ENCODE data around the gene MED1. TPM values are rescaled to one million over a fixed set of nuclear protein-coding genes. Genes with fewer than 3 reads are reported as not detected.

MED1 gene
- total RNA-seq, 1 experiment from 2014 or later = 41.4 TPM

- H3K36me3 ChIP-seq (ENCODE audit: control insufficient read depth, insufficient read depth, low read length) = peaks cover 9% of the 10 kb centered on the region
- ChIA-PET POLR2A (no interaction called here), CTCF (no interaction called here)
- intact Hi-C loops (cut with micrococcal nuclease; ENCODE audit: unreplicated experiment) = no loop called here
- H3K9me3 ChIP-seq (ENCODE audit: control insufficient read depth, insufficient read depth, low read depth, low read length) = no peaks in the 10 kb centered on the region
- no peaks in the 10 kb centered on the region for H3K27me3 ChIP-seq (ENCODE audit: control insufficient read depth, insufficient read depth, low read length)
- in situ Hi-C loops (cut with HindIII; ENCODE audit: low pct_unique_long_range_greater_than_20kb, low sequenced_read_pairs) = no loop called here
- no peak overlapping the region for H3K27ac ChIP-seq (ENCODE audit: low read length)
- TF ChIP-seq POLR2AphosphoS5 (IDR thresholded peaks at IDR 0.05; ENCODE audit: low read depth, low read length) = no peak
- no peak for TF ChIP-seq REST (IDR thresholded peaks at IDR 0.05; ENCODE audit: insufficient read depth in 1 of 2, low read depth in 2 of 2, low read length in 1 of 2)
- no peak for TF ChIP-seq CTCF (IDR thresholded peaks at IDR 0.05)
- no peak for TF ChIP-seq TCF7L2 (IDR thresholded peaks at IDR 0.05; ENCODE audit: low read depth, low read length)
- TF ChIP-seq SIN3A (IDR thresholded peaks at IDR 0.05; ENCODE audit: borderline replicate concordance, insufficient read depth, low read depth, low read length) = no peak
- no peak for DNase-seq (ENCODE audit: low read depth, low spot score)
- H3K4me1 ChIP-seq (ENCODE audit: control insufficient read depth, insufficient read depth, low read length) = no peaks in the 10 kb centered on the region; the same call in 1 of the 2 replicates
- no TSS peak for BruUV-seq (replicated peaks)
- ATAC-seq = no peak
- no peak overlapping the region for H3K4me3 ChIP-seq (ENCODE audit: low read depth in 2 of 2, low read length in 2 of 2)
Measured at GRCh38 chr17:39408360-39408759, 42.7 kb downstream of the MED1 start.

GRCh38 chr17:39406951-39407350, 44.1 kb downstream of the MED1 start:
- Histone ChIP-seq H3K27me3 (ENCODE audit: control insufficient read depth, insufficient read depth, low read length) (no peaks in the 10 kb centered on the region), H3K27ac (ENCODE audit: low read length) (no peak overlapping the region), H3K9me3 (ENCODE audit: control insufficient read depth, insufficient read depth, low read depth, low read length) (no peaks in the 10 kb centered on the region), H3K4me1 (ENCODE audit: control insufficient read depth, insufficient read depth, low read length) (peaks cover 3% of the 10 kb centered on the region; the same call in 1 of the 2 replicates), H3K36me3 (ENCODE audit: control insufficient read depth, insufficient read depth, low read length) (peaks cover 9% of the 10 kb centered on the region), H3K4me3 (ENCODE audit: low read depth in 2 of 2, low read length in 2 of 2) (no peak overlapping the region)
- no peak for TF ChIP-seq TCF7L2 (IDR thresholded peaks at IDR 0.05; ENCODE audit: low read depth, low read length)
- TF ChIP-seq CTCF (IDR thresholded peaks at IDR 0.05) = no peak
- no peak for TF ChIP-seq SIN3A (IDR thresholded peaks at IDR 0.05; ENCODE audit: borderline replicate concordance, insufficient read depth, low read depth, low read length)
- no peak for TF ChIP-seq REST (IDR thresholded peaks at IDR 0.05; ENCODE audit: insufficient read depth in 1 of 2, low read depth in 2 of 2, low read length in 1 of 2)
- TF ChIP-seq POLR2AphosphoS5 (IDR thresholded peaks at IDR 0.05; ENCODE audit: low read depth, low read length) = no peak
- in situ Hi-C loops (cut with HindIII; ENCODE audit: low pct_unique_long_range_greater_than_20kb, low sequenced_read_pairs) (no loop called here), intact Hi-C loops (cut with micrococcal nuclease; ENCODE audit: unreplicated experiment) (no loop called here)
- CTCF ChIA-PET = no interaction called here
- no peak for ATAC-seq
- no peak for DNase-seq (ENCODE audit: low read depth, low spot score)
- POLR2A ChIA-PET = no interaction called here
- no TSS peak for BruUV-seq (replicated peaks)

Data from Panc1 (cell line).